DOHH2 (cell line): ENCODE results near the gene RASAL3.
A peak's percentile ranks its signal among the peaks of the same experiment; 100 is the strongest.

Experiments used
- H3F3A ChIP-seq: fragments of 200-600 bp; sonication (generic), shearing (Covaris generic); 2 replicates; pipeline ENCODE4 v1.6.0; 2016; ENCODE audit warnings: antibody characterized with exemption, mild to moderate bottlenecking; ENCODE audit not compliant: control insufficient read depth, insufficient read depth
- H3K27ac ChIP-seq: fragments of 200-600 bp; sonication (generic); 2 replicates; pipeline ENCODE4 v1.5.1; 2014; ENCODE audit warnings: low read depth, mild to moderate bottlenecking, low read length, moderate library complexity
- H3K27me3 ChIP-seq: fragments of 200-600 bp; sonication (generic); 2 replicates; pipeline ENCODE4 v1.6.1; 2014; ENCODE audit warnings: mild to moderate bottlenecking, low read length, mixed read lengths; ENCODE audit not compliant: control insufficient read depth
- H3K36me3 ChIP-seq: fragments of 200-600 bp; sonication (generic); 2 replicates; pipeline ENCODE4 v1.6.1; 2014; ENCODE audit warnings: mild to moderate bottlenecking, low read length, moderate library complexity, mixed read lengths; ENCODE audit not compliant: control insufficient read depth
- H3K4me1 ChIP-seq: fragments of 200-600 bp; sonication (generic); 2 replicates; pipeline ENCODE4 v1.6.1; 2014; ENCODE audit warnings: mild to moderate bottlenecking, low read length, mixed read lengths; ENCODE audit not compliant: control insufficient read depth
- H3K4me2 ChIP-seq: fragments of 200-600 bp; sonication (generic); 2 replicates; pipeline ENCODE4 v1.6.0; 2014; ENCODE audit warnings: mild to moderate bottlenecking, low read length, moderate library complexity
- H3K4me3 ChIP-seq: fragments of 200-600 bp; sonication (generic); 2 replicates; pipeline ENCODE4 v1.5.1; 2014; ENCODE audit warnings: mild to moderate bottlenecking, low read length, mixed read lengths
- H3K79me2 ChIP-seq: fragments of 200-600 bp; sonication (generic); 2 replicates; pipeline ENCODE4 v1.6.1; 2014; ENCODE audit warnings: mild to moderate bottlenecking, low read length, mixed read lengths; ENCODE audit not compliant: control insufficient read depth
- H3K9me2 ChIP-seq: fragments of 200-600 bp; sonication (generic); replicated peaks from 2 replicates; pipeline ENCODE4 v1.6.1; 2014; ENCODE audit warnings: mild to moderate bottlenecking, low read length, mixed read lengths; ENCODE audit not compliant: control insufficient read depth
- H3K9me3 ChIP-seq: fragments of 200-600 bp; sonication (generic); 2 replicates; pipeline ENCODE4 v1.6.1; 2014; ENCODE audit warnings: antibody characterized with exemption, low read length, mixed read lengths; ENCODE audit not compliant: control insufficient read depth, insufficient read depth
- H4K20me1 ChIP-seq: fragments of 200-600 bp; sonication (generic); 2 replicates; pipeline ENCODE4 v1.6.0; 2014; ENCODE audit warnings: low read depth, mild to moderate bottlenecking, antibody characterized with exemption, low read length, moderate library complexity; ENCODE audit not compliant: control insufficient read depth, insufficient read depth
- EZH2phosphoT487 ChIP-seq: fragments of 200-600 bp; sonication (generic); IDR thresholded peaks from 2 replicates; pipeline ENCODE4 v1.6.1; 2017; ENCODE audit warnings: borderline replicate concordance, mild to moderate bottlenecking, antibody characterized with exemption, low read length, moderate library complexity, mixed read lengths
- TF ChIP-seq, protein P1 (sequence below): fragments of 200-600 bp; sonication (generic); IDR thresholded peaks from one replicate; pipeline ENCODE4 v1.5.1; 2014; ENCODE audit warnings: antibody characterized with exemption, mild to moderate bottlenecking, low read depth, low read length; ENCODE audit not compliant: poor library complexity, severe bottlenecking

The RASAL3 gene

GRCh38 chr19:15436012-15436825 is 28.1 kb downstream of the RASAL3 start:
- no peak for TF ChIP-seq EZH2phosphoT487
- TF ChIP-seq, protein P1, sequence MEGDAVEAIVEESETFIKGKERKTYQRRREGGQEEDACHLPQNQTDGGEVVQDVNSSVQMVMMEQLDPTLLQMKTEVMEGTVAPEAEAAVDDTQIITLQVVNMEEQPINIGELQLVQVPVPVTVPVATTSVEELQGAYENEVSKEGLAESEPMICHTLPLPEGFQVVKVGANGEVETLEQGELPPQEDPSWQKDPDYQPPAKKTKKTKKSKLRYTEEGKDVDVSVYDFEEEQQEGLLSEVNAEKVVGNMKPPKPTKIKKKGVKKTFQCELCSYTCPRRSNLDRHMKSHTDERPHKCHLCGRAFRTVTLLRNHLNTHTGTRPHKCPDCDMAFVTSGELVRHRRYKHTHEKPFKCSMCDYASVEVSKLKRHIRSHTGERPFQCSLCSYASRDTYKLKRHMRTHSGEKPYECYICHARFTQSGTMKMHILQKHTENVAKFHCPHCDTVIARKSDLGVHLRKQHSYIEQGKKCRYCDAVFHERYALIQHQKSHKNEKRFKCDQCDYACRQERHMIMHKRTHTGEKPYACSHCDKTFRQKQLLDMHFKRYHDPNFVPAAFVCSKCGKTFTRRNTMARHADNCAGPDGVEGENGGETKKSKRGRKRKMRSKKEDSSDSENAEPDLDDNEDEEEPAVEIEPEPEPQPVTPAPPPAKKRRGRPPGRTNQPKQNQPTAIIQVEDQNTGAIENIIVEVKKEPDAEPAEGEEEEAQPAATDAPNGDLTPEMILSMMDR, result no peak
- H3K9me2 ChIP-seq, result no peaks in the 10 kb centered on the region
- peaks cover 14% of the 10 kb centered on the region for H3K4me1 ChIP-seq
- H3K4me3 ChIP-seq, result no peak overlapping the region
- H3K4me2 ChIP-seq, result no peak overlapping the region
- peaks cover 6% of the 10 kb centered on the region for H4K20me1 ChIP-seq
- no peaks in the 10 kb centered on the region for H3K27me3 ChIP-seq
- peaks cover 16% of the 10 kb centered on the region for H3K79me2 ChIP-seq
- no peaks in the 10 kb centered on the region for H3K9me3 ChIP-seq
- no peak overlapping the region for H3K27ac ChIP-seq
- peaks cover 5% of the 10 kb centered on the region; the same call in 1 of the 2 replicates for H3K36me3 ChIP-seq
- no peaks in the 10 kb centered on the region for H3F3A ChIP-seq

DNA sequence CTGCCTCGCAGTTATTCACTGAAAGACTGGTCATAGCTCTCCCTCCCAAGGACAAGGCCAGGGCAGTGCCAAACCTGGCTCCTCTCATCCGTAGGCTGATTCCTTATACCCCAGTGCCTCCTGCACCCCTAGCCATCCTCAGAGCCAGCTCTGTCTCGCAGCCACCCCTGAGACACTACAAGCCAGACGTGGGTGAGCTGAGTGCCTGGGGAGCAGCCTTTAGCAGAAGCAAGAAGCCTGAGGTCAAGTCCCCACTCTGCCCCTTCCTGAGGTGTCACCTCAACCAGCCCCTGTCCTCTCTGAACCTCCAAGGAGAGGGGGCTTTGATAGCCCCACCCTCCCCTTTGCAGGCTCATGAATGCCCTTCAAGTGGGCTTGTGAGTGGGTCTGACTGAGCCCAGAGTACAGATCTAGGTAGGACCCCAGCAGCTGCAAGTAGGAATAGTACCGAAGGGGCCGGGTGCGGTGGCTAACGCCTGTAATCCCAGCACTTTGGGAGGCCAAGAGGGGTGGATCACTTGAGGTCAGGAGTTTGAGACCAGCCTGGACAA is 30.8 kb downstream of the RASAL3 start:
- Histone ChIP-seq H4K20me1 (peaks cover 9% of the 10 kb centered on the region), H3K9me3 (no peaks in the 10 kb centered on the region), H3K36me3 (peaks cover 30% of the 10 kb centered on the region), H3K9me2 (no peaks in the 10 kb centered on the region), H3K4me1 (peaks cover 24% of the 10 kb centered on the region), H3F3A (no peaks in the 10 kb centered on the region), H3K4me3 (peak overlapping the region; percentile 86), H3K4me2 (peak overlapping the region; percentile 99), H3K79me2 (peaks cover 42% of the 10 kb centered on the region), H3K27ac (no peak overlapping the region), H3K27me3 (no peaks in the 10 kb centered on the region)
- no peak for TF ChIP-seq EZH2phosphoT487
- TF ChIP-seq, protein P1, result no peak

GRCh38 chr19:15432629-15433518 is 31.5 kb downstream of the RASAL3 start:
- Histone ChIP-seq H3K36me3 (peaks cover 37% of the 10 kb centered on the region), H3K27ac (no peak overlapping the region), H3K4me1 (peaks cover 24% of the 10 kb centered on the region), H3K9me3 (no peaks in the 10 kb centered on the region), H3K27me3 (no peaks in the 10 kb centered on the region), H4K20me1 (peaks cover 9% of the 10 kb centered on the region), H3K79me2 (peaks cover 46% of the 10 kb centered on the region), H3K4me3 (peak overlapping the region; percentile 86), H3K9me2 (no peaks in the 10 kb centered on the region), H3K4me2 (peak overlapping the region; percentile 99), H3F3A (no peaks in the 10 kb centered on the region)
- TF ChIP-seq, protein P1, result no peak
- no peak for TF ChIP-seq EZH2phosphoT487
